ENCODE data around the gene CACNA1B.
"Not testable (repeated sequence)": the region's sequence is repeated elsewhere in the genome, so short reads cannot be mapped to it uniquely, and the experiment has no call there.

Gene CACNA1B

GRCh38 chr9:138073408-138073807 is 195.8 kb downstream of the CACNA1B start:
- DNase-seq (ENCODE audit: low read depth) = no peak

- no peak for DNase-seq (ENCODE audit: low read depth)
These were observed 196.2 kb downstream of the CACNA1B start for GRCh38 chr9:138073808-138074207.

- DNase-seq (ENCODE audit: low read depth) = no peak
These were observed 196.9 kb downstream of the CACNA1B start for GRCh38 chr9:138074516-138074915.

GRCh38 chr9:138075496-138075895 is 197.9 kb downstream of the CACNA1B start:
- no peak for DNase-seq (ENCODE audit: low read depth)

- DNase-seq (ENCODE audit: low read depth) = no peak
These were observed 198.5 kb downstream of the CACNA1B start for GRCh38 chr9:138075961-138076649.

- no peak for DNase-seq (ENCODE audit: low read depth)
These were observed 199.0 kb downstream of the CACNA1B start for GRCh38 chr9:138076650-138077009.

GRCh38 chr9:138077126-138077525 is 199.5 kb downstream of the CACNA1B start:
- DNase-seq (ENCODE audit: low read depth) = no peak

- no peak for DNase-seq (ENCODE audit: low read depth)
These were observed 200.4 kb downstream of the CACNA1B start for GRCh38 chr9:138077898-138078540.

- no peak for DNase-seq (ENCODE audit: low read depth)
These were observed 201.3 kb downstream of the CACNA1B start for GRCh38 chr9:138078846-138079245.

- no peak for DNase-seq (ENCODE audit: low read depth)
These were observed 203.4 kb downstream of the CACNA1B start for GRCh38 chr9:138080979-138081378.

- no peak for DNase-seq (ENCODE audit: low read depth)
These were observed 205.5 kb downstream of the CACNA1B start for GRCh38 chr9:138082918-138083636.

GRCh38 chr9:138083873-138084272 is 206.3 kb downstream of the CACNA1B start:
- no peak for DNase-seq (ENCODE audit: low read depth)

GRCh38 chr9:138085568-138085967 is 208.0 kb downstream of the CACNA1B start:
- no peak for DNase-seq (ENCODE audit: low read depth)

GRCh38 chr9:138092057-138092456 is 214.5 kb downstream of the CACNA1B start:
- DNase-seq (ENCODE audit: low read depth) = not testable (repeated sequence)

GRCh38 chr9:138094028-138094427 is 216.4 kb downstream of the CACNA1B start:
- no peak for DNase-seq (ENCODE audit: low read depth)

- no peak for DNase-seq (ENCODE audit: low read depth)
These were observed 218.4 kb downstream of the CACNA1B start for GRCh38 chr9:138095813-138096518.

GRCh38 chr9:138096519-138096845 is 218.9 kb downstream of the CACNA1B start:
- DNase-seq (ENCODE audit: low read depth) = no peak

GRCh38 chr9:138097501-138097991 is 220.0 kb downstream of the CACNA1B start:
- no peak for DNase-seq (ENCODE audit: low read depth)

- no peak for DNase-seq (ENCODE audit: low read depth)
These were observed 220.7 kb downstream of the CACNA1B start for GRCh38 chr9:138098116-138098907.

GRCh38 chr9:138098908-138099791 is 221.6 kb downstream of the CACNA1B start:
- DNase-seq (ENCODE audit: low read depth) = no peak
